HG02970 (cell line): ENCODE data around the gene ZNF598.
"Not testable (repeated sequence)": the region's sequence is repeated elsewhere in the genome, so short reads cannot be mapped to it uniquely, and the experiment has no call there.

Source experiments
- ATAC-seq: cut with Tn5 transposase; IDR thresholded peaks from one replicate; pipeline ENCODE4 v1.9.1; 2021; ENCODE audit warnings: mild to moderate bottlenecking, moderate library complexity, moderate number of reproducible peaks; ENCODE audit not compliant: unreplicated experiment, low FRiP score

The ZNF598 gene

GRCh38 chr16:2028620-2029220 is 19.1 kb upstream of the ZNF598 start:
- no peak for ATAC-seq

GRCh38 chr16:2028146-2028545 is 18.5 kb upstream of the ZNF598 start:
- no peak for ATAC-seq

GRCh38 chr16:2027024-2028010 is 17.7 kb upstream of the ZNF598 start:
- ATAC-seq = no peak

GRCh38 chr16:2026461-2027023 is 16.9 kb upstream of the ZNF598 start, which contains the start of gene NHERF2:
Gene NHERF2 (plus strand): TSS chr16:2026902. CDS start chr16:2027006, 104 bp downstream.
- no peak for ATAC-seq

- no peak for ATAC-seq
Measured at GRCh38 chr16:2025878-2026460, 16.3 kb upstream of the ZNF598 start.

- ATAC-seq = no peak
Measured at GRCh38 chr16:2025251-2025650, 15.6 kb upstream of the ZNF598 start.

GRCh38 chr16:2024032-2024420 is 14.4 kb upstream of the ZNF598 start:
- ATAC-seq = no peak

- peak; percentile 86 for ATAC-seq
Measured at GRCh38 chr16:2023092-2024031, 13.7 kb upstream of the ZNF598 start.

- ATAC-seq = no peak
Measured at GRCh38 chr16:2022723-2023091, 13.1 kb upstream of the ZNF598 start.

GRCh38 chr16:2019921-2020831 is 10.6 kb upstream of the ZNF598 start:
- ATAC-seq = no peak

- ATAC-seq = no peak
Measured at GRCh38 chr16:2019518-2019920, 9.9 kb upstream of the ZNF598 start, which contains the start of gene NPW. Gene NPW (plus strand): TSS chr16:2019785.

GRCh38 chr16:2016407-2016922 is 6.8 kb upstream of the ZNF598 start:
- no peak for ATAC-seq

- ATAC-seq = no peak
Measured at GRCh38 chr16:2015947-2016208, 6.3 kb upstream of the ZNF598 start.

- ATAC-seq = no peak
Measured at GRCh38 chr16:2015117-2015946, 5.7 kb upstream of the ZNF598 start.

- ATAC-seq = no peak
Measured at GRCh38 chr16:2013527-2013926, 3.9 kb upstream of the ZNF598 start.

GRCh38 chr16:2011726-2012125 is 2.1 kb upstream of the ZNF598 start:
- ATAC-seq = not testable (repeated sequence)

- ATAC-seq = peak; percentile 33
Measured at GRCh38 chr16:2009164-2009711, 383 bp downstream of the ZNF598 start.
